Karpas-422 (cell line): Measurements from ENCODE around the gene GRAP2. TPM values are rescaled to one million over a fixed set of nuclear protein-coding genes. Genes with fewer than 3 reads are reported as not detected.
"Not testable (repeated sequence)": the region's sequence is repeated elsewhere in the genome, so short reads cannot be mapped to it uniquely, and the experiment has no call there.

Experiments used
- DNase-seq: peaks from one replicate; pipeline ENCODE4 v3.0.0-alpha.2; 2015
- H2AFZ ChIP-seq: fragments of 200-600 bp; sonication (generic); 2 replicates; pipeline ENCODE4 v1.6.1; 2014; ENCODE audit warnings: antibody characterized with exemption, low read length, mixed read lengths
- H3K27ac ChIP-seq: fragments of 200-600 bp; sonication (generic); 2 replicates; pipeline ENCODE4 v1.5.1; 2014; ENCODE audit warnings: mild to moderate bottlenecking, low read length, moderate library complexity
- H3K27me3 ChIP-seq: fragments of 200-600 bp; sonication (generic); 2 replicates; pipeline ENCODE4 v1.6.1; 2014; ENCODE audit warnings: low read length, mixed read lengths
- H3K36me3 ChIP-seq: fragments of 200-600 bp; sonication (generic); 2 replicates; pipeline ENCODE4 v1.6.1; 2014; ENCODE audit warnings: low read length, mixed read lengths; ENCODE audit not compliant: insufficient read depth
- H3K4me1 ChIP-seq: fragments of 200-600 bp; sonication (generic); 2 replicates; pipeline ENCODE4 v1.6.1; 2014; ENCODE audit warnings: mild to moderate bottlenecking, low read length, mixed read lengths
- H3K4me2 ChIP-seq: fragments of 200-600 bp; sonication (generic); 2 replicates; pipeline ENCODE4 v1.6.1; 2014; ENCODE audit warnings: low read length, low read depth, mild to moderate bottlenecking; ENCODE audit not compliant: poor library complexity, severe bottlenecking
- H3K4me3 ChIP-seq: fragments of 200-600 bp; sonication (generic); 2 replicates; pipeline ENCODE4 v1.5.1; 2014; ENCODE audit warnings: mild to moderate bottlenecking, antibody characterized with exemption, low read length, mixed read lengths
- H3K79me2 ChIP-seq: fragments of 200-600 bp; sonication (generic); 2 replicates; pipeline ENCODE4 v1.6.1; 2014; ENCODE audit warnings: mild to moderate bottlenecking, low read length, mixed read lengths
- H3K9ac ChIP-seq: fragments of 200-600 bp; sonication (generic); 2 replicates; pipeline ENCODE4 v1.6.0; 2014; ENCODE audit warnings: low read length
- H3K9me2 ChIP-seq: fragments of 200-600 bp; sonication (generic), shearing (Covaris generic); replicated peaks from 2 replicates; pipeline ENCODE4 v1.6.0; 2014; ENCODE audit warnings: mild to moderate bottlenecking, low read length, moderate library complexity; ENCODE audit not compliant: insufficient read depth
- H3K9me3 ChIP-seq: fragments of 300-700, 200-600 bp; sonication (generic); 2 replicates; pipeline ENCODE4 v1.6.1; 2014; ENCODE audit warnings: low read length, mixed read lengths
- H4K20me1 ChIP-seq: fragments of 200-600 bp; sonication (generic); 2 replicates; pipeline ENCODE4 v1.6.1; 2014; ENCODE audit warnings: mild to moderate bottlenecking, antibody characterized with exemption, low read length, low read depth; ENCODE audit not compliant: insufficient read depth
- total RNA-seq: library from RNA; depleted of rRNA; stranded (reverse); fragments of >200 nt; shearing (Covaris generic); gene quantifications from 2 replicates; pipeline ENCODE4 v1.2.3, GENCODE V29; 2014; ENCODE audit warnings: low replicate concordance

The GRAP2 gene
- total RNA-seq, 1 experiment from 2014 or later, result not detected

DNA sequence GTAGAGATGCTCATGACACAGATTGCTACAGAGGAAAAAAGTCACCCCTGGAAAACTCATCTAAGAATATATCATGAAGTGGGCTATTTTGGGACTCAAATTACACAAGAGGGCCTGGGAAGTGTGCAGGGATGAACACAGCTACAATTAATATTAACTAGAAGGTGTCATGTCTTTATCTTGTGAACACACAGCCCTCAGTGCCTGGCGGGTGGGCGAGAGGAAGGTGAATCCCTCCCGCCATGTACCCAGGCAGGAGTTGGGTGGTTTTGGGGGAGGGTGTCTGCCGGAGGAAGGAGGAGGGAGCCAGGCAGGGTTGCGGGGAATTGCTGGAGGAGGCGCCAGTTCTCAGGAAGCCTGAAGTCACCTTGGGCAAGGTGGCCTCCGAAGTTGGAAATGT, 88.7 kb downstream of the GRAP2 start:
- Histone ChIP-seq H3K36me3 (no peaks in the 10 kb centered on the region), H3K4me2 (no peak overlapping the region), H3K27me3 (no peaks in the 10 kb centered on the region), H3K79me2 (no peaks in the 10 kb centered on the region), H3K4me3 (no peak overlapping the region), H3K9ac (no peak overlapping the region), H3K4me1 (no peaks in the 10 kb centered on the region), H4K20me1 (no peaks in the 10 kb centered on the region), H2AFZ (no peak overlapping the region), H3K27ac (no peak overlapping the region), H3K9me2 (no peaks in the 10 kb centered on the region), H3K9me3 (no peaks in the 10 kb centered on the region)
- no peak for DNase-seq

DNA sequence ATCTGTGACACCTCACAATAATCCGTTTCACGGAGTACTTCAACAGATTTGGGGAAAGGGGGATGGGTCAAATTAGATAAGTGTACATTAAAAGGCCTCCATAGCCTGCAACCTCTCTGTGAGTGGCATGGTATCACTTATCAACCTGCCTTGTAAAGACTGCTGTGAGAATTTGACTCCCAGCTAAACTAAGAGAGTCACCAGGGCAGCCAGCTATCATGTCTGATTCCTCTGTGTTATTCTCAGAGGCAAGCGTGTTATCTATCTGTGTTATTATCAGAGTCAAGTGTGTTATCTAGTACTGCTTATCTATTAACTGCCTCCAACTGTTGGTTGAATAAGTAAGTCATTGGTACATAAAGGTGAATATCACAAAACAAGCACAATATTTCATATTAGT, 89.8 kb downstream of the GRAP2 start:
- Histone ChIP-seq H3K9me2 (no peaks in the 10 kb centered on the region), H3K36me3 (no peaks in the 10 kb centered on the region), H3K4me3 (no peak overlapping the region), H4K20me1 (no peaks in the 10 kb centered on the region), H3K27me3 (no peaks in the 10 kb centered on the region), H3K4me2 (no peak overlapping the region), H3K9me3 (no peaks in the 10 kb centered on the region), H2AFZ (no peak overlapping the region), H3K9ac (no peak overlapping the region), H3K79me2 (no peaks in the 10 kb centered on the region), H3K27ac (no peak overlapping the region), H3K4me1 (no peaks in the 10 kb centered on the region)
- no peak for DNase-seq

DNA sequence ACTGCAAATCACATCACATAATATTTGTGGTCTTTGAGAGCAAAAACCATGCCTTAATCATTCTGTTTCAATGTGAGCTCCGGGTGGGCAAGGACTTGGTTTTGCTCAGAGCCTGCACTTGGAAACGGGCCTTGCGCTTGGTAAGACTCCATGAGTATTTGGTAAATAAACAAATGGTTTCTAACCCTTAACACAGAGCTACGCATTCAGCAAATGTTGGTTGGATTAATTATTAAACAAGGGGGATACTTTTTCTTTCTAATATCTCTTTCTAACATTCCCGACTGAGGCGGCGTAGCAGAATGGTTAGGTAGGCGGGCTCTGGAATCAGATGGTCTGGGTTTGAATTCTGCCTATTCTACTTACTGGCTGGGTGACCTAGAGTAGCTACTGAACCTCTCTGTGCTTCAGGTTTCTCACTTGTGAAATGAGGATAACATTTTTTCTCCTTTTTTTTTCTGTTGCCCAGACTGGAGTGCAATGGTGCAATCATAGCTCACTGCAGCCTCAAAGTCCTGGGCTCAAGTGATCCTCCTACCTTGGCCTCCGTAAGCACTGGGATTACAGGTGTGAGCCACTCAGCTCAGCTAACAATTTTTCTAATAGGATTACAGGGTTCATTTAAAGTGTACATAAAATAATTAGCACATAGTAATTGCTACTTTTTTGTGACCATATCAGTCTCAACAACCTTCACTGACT, 90.4 kb downstream of the GRAP2 start:
- Histone ChIP-seq H3K9me3 (no peaks in the 10 kb centered on the region), H3K4me3 (no peak overlapping the region), H3K9ac (no peak overlapping the region), H3K36me3 (no peaks in the 10 kb centered on the region), H2AFZ (no peak overlapping the region), H3K4me1 (no peaks in the 10 kb centered on the region), H3K79me2 (no peaks in the 10 kb centered on the region), H3K9me2 (no peaks in the 10 kb centered on the region), H3K27ac (no peak overlapping the region), H4K20me1 (no peaks in the 10 kb centered on the region), H3K4me2 (no peak overlapping the region), H3K27me3 (no peaks in the 10 kb centered on the region)
- no peak for DNase-seq

DNA sequence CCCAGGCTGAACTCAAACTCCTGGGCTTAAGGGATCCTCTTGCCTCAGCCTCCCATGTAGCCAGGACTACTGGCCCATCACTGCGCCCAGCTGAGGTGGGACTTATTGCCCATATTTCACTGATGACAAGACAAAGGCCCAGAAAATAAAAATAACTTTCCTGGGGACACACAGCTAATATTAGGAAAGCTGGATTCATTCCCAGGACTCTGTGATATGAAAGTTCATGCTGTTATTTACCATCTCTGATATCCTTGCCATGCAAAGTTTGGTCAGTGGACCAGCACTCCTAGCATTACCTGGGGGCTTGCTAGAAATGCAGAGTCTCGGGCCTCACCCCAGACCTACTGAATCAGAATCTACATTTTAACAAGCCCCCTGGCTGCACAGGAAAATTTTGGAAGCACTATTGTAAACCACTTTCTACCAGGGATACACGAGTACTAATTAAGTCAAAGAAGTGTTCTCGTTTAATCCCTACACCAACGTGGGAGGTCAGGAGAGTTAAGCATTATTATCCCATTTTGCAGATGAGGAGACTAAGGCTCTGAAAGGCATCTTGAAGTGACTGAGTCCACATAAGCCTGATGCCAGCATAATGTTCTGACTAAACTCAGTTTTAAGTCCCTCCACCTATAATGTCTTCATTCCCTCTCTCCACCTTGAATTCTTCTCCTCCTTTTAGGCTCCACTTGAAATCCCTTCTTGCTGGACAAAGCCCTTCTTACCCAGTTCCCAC, 91.4 kb downstream of the GRAP2 start:
- Histone ChIP-seq H3K27me3 (no peaks in the 10 kb centered on the region), H4K20me1 (no peaks in the 10 kb centered on the region), H3K4me3 (no peak overlapping the region), H3K9ac (no peak overlapping the region), H3K27ac (no peak overlapping the region), H3K9me2 (no peaks in the 10 kb centered on the region), H2AFZ (no peak overlapping the region), H3K36me3 (no peaks in the 10 kb centered on the region), H3K4me2 (no peak overlapping the region), H3K4me1 (no peaks in the 10 kb centered on the region), H3K9me3 (no peaks in the 10 kb centered on the region), H3K79me2 (no peaks in the 10 kb centered on the region)
- no peak for DNase-seq

DNA sequence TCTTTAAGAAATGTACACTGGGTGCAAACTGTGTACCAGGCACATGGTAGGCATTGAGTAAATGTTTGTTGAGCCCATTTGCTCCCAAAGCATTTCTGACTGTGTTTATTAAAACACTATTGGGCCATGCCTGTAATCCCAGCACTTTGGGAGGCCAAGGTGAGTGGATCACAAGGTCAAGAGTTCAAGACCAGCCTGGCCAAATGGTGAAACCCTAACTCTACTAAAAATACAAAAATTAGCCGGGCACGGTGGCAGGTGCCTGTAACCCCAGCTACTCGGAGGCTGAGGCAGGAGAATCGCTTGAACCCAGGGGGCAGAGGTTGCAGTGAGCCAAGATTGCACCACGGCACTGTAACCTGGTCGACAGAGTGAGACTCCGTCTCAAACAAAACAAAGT, 92.0 kb downstream of the GRAP2 start:
- not testable (repeated sequence) for H3K79me2 ChIP-seq, H2AFZ ChIP-seq, H3K9me2 ChIP-seq, DNase-seq, H3K4me2 ChIP-seq, H3K27me3 ChIP-seq, H3K4me3 ChIP-seq, H3K4me1 ChIP-seq, H3K9ac ChIP-seq, H3K36me3 ChIP-seq, H4K20me1 ChIP-seq, H3K27ac ChIP-seq, H3K9me3 ChIP-seq

DNA sequence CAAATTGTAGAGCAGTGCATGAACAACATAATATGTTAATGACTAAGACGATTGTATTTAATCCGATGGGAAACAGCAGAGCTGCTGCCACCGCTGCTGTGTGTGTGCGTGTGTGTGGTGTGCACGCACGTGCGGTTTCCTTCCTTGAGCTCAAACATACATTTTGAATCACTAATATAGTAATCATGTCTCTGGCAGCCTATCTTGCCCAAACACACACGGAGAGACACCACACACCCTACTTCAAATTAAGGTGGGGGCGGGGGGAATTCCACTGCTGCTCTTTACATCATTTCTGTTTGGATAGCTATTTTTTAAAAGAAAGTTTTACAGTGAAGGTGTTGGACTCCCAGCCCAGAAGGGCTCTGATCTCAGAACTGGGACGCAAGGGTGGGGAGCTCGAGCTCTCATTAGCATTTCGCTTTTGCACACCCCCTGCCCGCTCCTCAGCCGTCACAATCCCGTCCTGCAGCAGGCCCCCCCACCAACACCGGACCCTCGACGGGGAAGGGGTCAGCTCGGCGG, 93.2 kb downstream of the GRAP2 start:
- H3K36me3 ChIP-seq, result no peaks in the 10 kb centered on the region
- H3K4me3 ChIP-seq, result no peak overlapping the region
- H2AFZ ChIP-seq, result no peak overlapping the region
- H3K9ac ChIP-seq, result no peak overlapping the region
- H3K4me1 ChIP-seq, result no peaks in the 10 kb centered on the region
- H3K27me3 ChIP-seq, result no peaks in the 10 kb centered on the region
- H3K79me2 ChIP-seq, result no peaks in the 10 kb centered on the region
- DNase-seq, result no peak
- H3K9me3 ChIP-seq, result no peaks in the 10 kb centered on the region
- no peaks in the 10 kb centered on the region for H4K20me1 ChIP-seq
- H3K27ac ChIP-seq, result no peak overlapping the region
- no peak overlapping the region for H3K4me2 ChIP-seq
- no peaks in the 10 kb centered on the region for H3K9me2 ChIP-seq

DNA sequence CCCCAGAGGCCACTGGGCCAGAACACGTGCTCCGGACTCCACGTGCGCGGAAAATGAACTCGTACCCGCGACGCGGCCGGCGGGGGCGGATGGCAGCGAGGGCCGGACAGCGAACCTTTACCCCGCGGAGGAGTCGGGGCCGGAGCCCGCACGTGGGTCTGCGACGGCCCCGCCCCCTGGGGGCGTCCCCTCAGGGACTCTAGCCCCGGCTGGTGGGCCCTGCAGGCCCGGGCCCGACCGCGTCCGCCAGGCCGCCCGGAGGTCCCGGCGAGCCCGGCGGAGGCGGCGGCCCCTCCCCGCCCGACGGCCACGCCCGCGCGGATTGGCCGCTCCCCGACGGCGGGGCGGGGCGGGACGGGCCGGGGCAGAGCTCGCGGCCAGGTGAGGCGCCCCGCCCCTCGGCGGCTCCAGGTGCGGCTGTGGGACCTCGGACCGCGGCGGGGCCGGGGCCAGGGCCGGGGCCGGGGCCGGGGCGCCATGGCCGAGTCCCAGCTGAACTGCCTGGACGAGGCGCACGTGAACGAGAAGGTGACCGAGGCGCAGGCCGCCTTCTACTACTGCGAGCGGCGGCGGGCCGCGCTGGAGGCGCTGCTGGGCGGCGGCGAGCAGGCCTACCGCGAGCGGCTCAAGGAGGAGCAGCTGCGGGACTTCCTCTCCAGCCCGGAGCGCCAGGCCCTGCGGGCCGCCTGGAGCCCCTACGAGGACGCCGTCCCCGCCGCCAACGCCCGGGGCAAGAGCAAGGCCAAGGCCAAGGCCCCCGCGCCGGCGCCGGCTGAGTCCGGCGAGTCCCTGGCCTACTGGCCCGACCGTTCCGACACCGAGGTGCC, 93.9 kb downstream of the GRAP2 start, which contains the start of gene FAM83F:
TSS of gene FAM83F (plus strand) at position 389 of the 827 bp plus-strand sequence. CDS start at position 478, 89 bp downstream.
- DNase-seq, result no peak
- H3K36me3 ChIP-seq, result no peaks in the 10 kb centered on the region
- no peaks in the 10 kb centered on the region for H4K20me1 ChIP-seq
- no peaks in the 10 kb centered on the region for H3K79me2 ChIP-seq
- no peak within 1 kb of the TSS for H3K27ac ChIP-seq
- no peak within 1 kb of the TSS for H3K9ac ChIP-seq
- H3K4me2 ChIP-seq, result no peak within 1 kb of the TSS
- H3K27me3 ChIP-seq, result no peaks in the 10 kb centered on the region
- no peak within 1 kb of the TSS for H2AFZ ChIP-seq
- H3K9me3 ChIP-seq, result no peaks in the 10 kb centered on the region
- no peak within 1 kb of the TSS for H3K4me3 ChIP-seq
- H3K9me2 ChIP-seq, result no peaks in the 10 kb centered on the region
- no peaks in the 10 kb centered on the region for H3K4me1 ChIP-seq
